Lower leg skin (tissue), 4 donors: ENCODE data around the gene CHAF1B. TPM values are rescaled to one million over a fixed set of nuclear protein-coding genes. Genes with fewer than 3 reads are reported as not detected.

Experiments used
- DNase-seq, 2 donors: peaks; one replicate each; pipeline ENCODE4 v3.0.0-alpha.2; 2019; ENCODE audit warnings: low spot score in 2 of 2
- H3K4me3 ChIP-seq: fragments of 200-600 bp; sonication (generic); 2 replicates; pipeline ENCODE4 v1.5.1; 2017; ENCODE audit warnings: mild to moderate bottlenecking, low read depth; ENCODE audit not compliant: poor library complexity, severe bottlenecking
- POLR2A ChIP-seq, 2 donors: fragments of 450-650 bp; IDR thresholded peaks; one replicate each; pipeline ENCODE4 v1.6.1; 2016 to 2017; ENCODE audit warnings: antibody characterized with exemption in 2 of 2, mild to moderate bottlenecking in 1 of 2, moderate library complexity in 1 of 2
- WGBS, 2 donors: methylation state at CpG; one replicate each; pipeline ENCODE4 v1.1.5; 2018; 5-methylcytosine and 5-hydroxymethylcytosine counted together
- intact Hi-C: fragments of 100-400 bp; cut with DNase I; formaldehyde crosslinking; loops from one replicate; pipeline ENCODE4 v1.15.0; 2023; ENCODE audit warnings: low total_unique reads
- total RNA-seq, 4 donors: library from RNA; depleted of rRNA; stranded (reverse); fragments of >200 nt; gene quantifications; one replicate each; pipeline ENCODE4 v1.1.0, GENCODE V29; 2016
- TF ChIP-seq, protein P1 (sequence below), 3 donors: fragments of 450-650 bp; IDR thresholded peaks; one replicate each; pipeline ENCODE4 v1.5.1; 2016; ENCODE audit warnings: antibody characterized with exemption in 3 of 3, mild to moderate bottlenecking in 3 of 3, moderate library complexity in 2 of 3

CHAF1B gene
- total RNA-seq, 4 donors from 2014 or later, result 1.6 to 3.0 (median 2.1) TPM

- DNase-seq, result no peak
- WGBS, 2 donors, result 52 to 64% methylated on average over 4 of the region's 4 CpGs
- intact Hi-C loops, result no loop called here
- TF ChIP-seq, protein P1, sequence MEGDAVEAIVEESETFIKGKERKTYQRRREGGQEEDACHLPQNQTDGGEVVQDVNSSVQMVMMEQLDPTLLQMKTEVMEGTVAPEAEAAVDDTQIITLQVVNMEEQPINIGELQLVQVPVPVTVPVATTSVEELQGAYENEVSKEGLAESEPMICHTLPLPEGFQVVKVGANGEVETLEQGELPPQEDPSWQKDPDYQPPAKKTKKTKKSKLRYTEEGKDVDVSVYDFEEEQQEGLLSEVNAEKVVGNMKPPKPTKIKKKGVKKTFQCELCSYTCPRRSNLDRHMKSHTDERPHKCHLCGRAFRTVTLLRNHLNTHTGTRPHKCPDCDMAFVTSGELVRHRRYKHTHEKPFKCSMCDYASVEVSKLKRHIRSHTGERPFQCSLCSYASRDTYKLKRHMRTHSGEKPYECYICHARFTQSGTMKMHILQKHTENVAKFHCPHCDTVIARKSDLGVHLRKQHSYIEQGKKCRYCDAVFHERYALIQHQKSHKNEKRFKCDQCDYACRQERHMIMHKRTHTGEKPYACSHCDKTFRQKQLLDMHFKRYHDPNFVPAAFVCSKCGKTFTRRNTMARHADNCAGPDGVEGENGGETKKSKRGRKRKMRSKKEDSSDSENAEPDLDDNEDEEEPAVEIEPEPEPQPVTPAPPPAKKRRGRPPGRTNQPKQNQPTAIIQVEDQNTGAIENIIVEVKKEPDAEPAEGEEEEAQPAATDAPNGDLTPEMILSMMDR (IDR thresholded peaks at IDR 0.05), result no peak
- TF ChIP-seq POLR2A (IDR thresholded peaks at IDR 0.05), result no peak
- H3K4me3 ChIP-seq, result no peak overlapping the region
Observed at GRCh38 chr21:36430841-36431240, 45.6 kb downstream of the CHAF1B start.

- TF ChIP-seq POLR2A (IDR thresholded peaks at IDR 0.05), result no peak
- TF ChIP-seq, protein P1 (IDR thresholded peaks at IDR 0.05), result no peak
- WGBS, 2 donors, result 80 to 92% methylated on average over 4 of the region's 4 CpGs
- no peak overlapping the region for H3K4me3 ChIP-seq
- intact Hi-C loops, result no loop called here
- DNase-seq, result no peak
Observed at GRCh38 chr21:36431252-36431651, 46.1 kb downstream of the CHAF1B start.

- 68 to 79% methylated on average over 7 of the region's 7 CpGs for WGBS, 2 donors
- intact Hi-C loops, result no loop called here
- H3K4me3 ChIP-seq, result no peak overlapping the region
- DNase-seq, result no peak
- no peak for TF ChIP-seq POLR2A (IDR thresholded peaks at IDR 0.05)
- TF ChIP-seq, protein P1 (IDR thresholded peaks at IDR 0.05), result no peak
Observed at GRCh38 chr21:36433059-36433709, 48.0 kb downstream of the CHAF1B start.

GRCh38 chr21:36434144-36434543, 49.0 kb downstream of the CHAF1B start:
- DNase-seq, result no peak
- H3K4me3 ChIP-seq, result no peak overlapping the region
- 90 to 91% methylated on average over 6 of the region's 6 CpGs for whole genome bisulfite sequencing, 2 donors
- intact Hi-C loops, result no loop called here
- no peak for TF ChIP-seq POLR2A (IDR thresholded peaks at IDR 0.05)
- TF ChIP-seq, protein P1 (IDR thresholded peaks at IDR 0.05), result no peak

- DNase-seq, result no peak
- TF ChIP-seq, protein P1 (IDR thresholded peaks at IDR 0.05), result no peak
- TF ChIP-seq POLR2A (IDR thresholded peaks at IDR 0.05), result no peak
- WGBS, 2 donors, result 94 to 97% methylated on average over 5 of the region's 5 CpGs
- intact Hi-C loops, result no loop called here
- H3K4me3 ChIP-seq, result no peak overlapping the region
Observed at GRCh38 chr21:36436829-36437744, 51.9 kb downstream of the CHAF1B start.
